GM12865 (cell line): Measurements from ENCODE around the gene DACH2.

Experiments used
- DNase-seq: peaks from one replicate; pipeline ENCODE4 v3.0.0; 2010; ENCODE audit warnings: low read depth
- H3K4me3 ChIP-seq: 2 replicates; pipeline ENCODE4 v1.5.1; 2011; ENCODE audit warnings: mild to moderate bottlenecking, low read depth, low read length, control low read depth
- CTCF ChIP-seq: IDR thresholded peaks from 2 replicates; pipeline ENCODE4 v1.5.1; 2011; ENCODE audit warnings: low read length, control low read depth, low read depth, inconsistent platforms; ENCODE audit not compliant: insufficient read depth; ENCODE audit errors: missing control alignments

DACH2 gene

GRCh38 chrX:86192827-86193226 is 44.6 kb downstream of the DACH2 start:
- DNase-seq: no peak
- no peak overlapping the region for H3K4me3 ChIP-seq
- TF ChIP-seq CTCF: no peak

GRCh38 chrX:86194758-86195157 is 46.5 kb downstream of the DACH2 start:
- TF ChIP-seq CTCF: no peak
- H3K4me3 ChIP-seq: no peak overlapping the region
- DNase-seq: no peak

- no peak overlapping the region for H3K4me3 ChIP-seq
- no peak for TF ChIP-seq CTCF
Measured at GRCh38 chrX:86195343-86195742, 47.1 kb downstream of the DACH2 start.

GRCh38 chrX:86197815-86198214 is 49.6 kb downstream of the DACH2 start:
- no peak for TF ChIP-seq CTCF
- H3K4me3 ChIP-seq: no peak overlapping the region

More at GRCh38 chrX:86195343-86195742, 47.1 kb downstream of the DACH2 start:
- DNase-seq: no peak

GRCh38 chrX:86210772-86211171 is 62.5 kb downstream of the DACH2 start:
- H3K4me3 ChIP-seq: no peak overlapping the region
- TF ChIP-seq CTCF: no peak
- DNase-seq: no peak

More at GRCh38 chrX:86197815-86198214, 49.6 kb downstream of the DACH2 start:
- DNase-seq: no peak

- H3K4me3 ChIP-seq: no peak overlapping the region
- no peak for TF ChIP-seq CTCF
- no peak for DNase-seq
Measured at GRCh38 chrX:86215260-86215659, 67.0 kb downstream of the DACH2 start.

- DNase-seq: no peak
- H3K4me3 ChIP-seq: no peak overlapping the region
- TF ChIP-seq CTCF: no peak
Measured at GRCh38 chrX:86237482-86237881, 89.2 kb downstream of the DACH2 start.
